ENCODE measurements around the gene MYOCD.

GRCh38 chr17:12648498-12648897, 17.2 kb upstream of the MYOCD start:
- no peak for TF ChIP-seq CTCF (optimal IDR thresholded peaks at IDR 0.05 in 1 of 3, IDR thresholded peaks at IDR 0.05 in 1 of 3, conservative IDR thresholded peaks at IDR 0.05 in 1 of 3; ENCODE audit: extremely low read depth in 1 of 3, insufficient read depth in 2 of 3, low read length in 3 of 3)
- TF ChIP-seq EZH2 (IDR thresholded peaks at IDR 0.05; ENCODE audit: low read length): no peak
